Nephron (organoid): Measurements from ENCODE around the gene ENOPH1.
"Not testable (repeated sequence)": the region's sequence is repeated elsewhere in the genome, so short reads cannot be mapped to it uniquely, and the experiment has no call there.

ENCODE experiments used
- H3K27ac Mint-ChIP-seq, 3 experiments: 2 replicates each; pipeline ENCODE4 v1.8.0; 2020; ENCODE audit warnings: mixed read lengths in 3 of 3, mild to moderate bottlenecking in 2 of 3, moderate library complexity in 1 of 3
- H3K27me3 Mint-ChIP-seq: 2 replicates; pipeline ENCODE4 v1.8.0; 2021; ENCODE audit warnings: low read depth, mild to moderate bottlenecking, moderate library complexity, mixed read lengths
- H3K36me3 Mint-ChIP-seq: 2 replicates; pipeline ENCODE4 v1.8.0; 2020; ENCODE audit warnings: low read depth, mixed read lengths
- H3K4me1 Mint-ChIP-seq: 2 replicates; pipeline ENCODE4 v1.8.0; 2020; ENCODE audit warnings: mixed read lengths
- H3K4me3 Mint-ChIP-seq, 3 experiments: 2 replicates each; pipeline ENCODE4 v1.8.0; 2020; ENCODE audit warnings: mild to moderate bottlenecking in 3 of 3, mixed read lengths in 3 of 3, moderate library complexity in 2 of 3
- H3K9me3 Mint-ChIP-seq: 2 replicates; pipeline ENCODE4 v1.8.0; 2020; ENCODE audit warnings: mixed read lengths
- TF ChIP-seq, protein P1 (sequence below), 3 experiments: fragments of 200-600 bp; sonication (generic); IDR thresholded peaks; one replicate each; pipeline ENCODE4 v1.5.0; 2021; ENCODE audit warnings: antibody characterized with exemption in 3 of 3; ENCODE audit not compliant: unreplicated experiment in 3 of 3

ENOPH1 gene

DNA sequence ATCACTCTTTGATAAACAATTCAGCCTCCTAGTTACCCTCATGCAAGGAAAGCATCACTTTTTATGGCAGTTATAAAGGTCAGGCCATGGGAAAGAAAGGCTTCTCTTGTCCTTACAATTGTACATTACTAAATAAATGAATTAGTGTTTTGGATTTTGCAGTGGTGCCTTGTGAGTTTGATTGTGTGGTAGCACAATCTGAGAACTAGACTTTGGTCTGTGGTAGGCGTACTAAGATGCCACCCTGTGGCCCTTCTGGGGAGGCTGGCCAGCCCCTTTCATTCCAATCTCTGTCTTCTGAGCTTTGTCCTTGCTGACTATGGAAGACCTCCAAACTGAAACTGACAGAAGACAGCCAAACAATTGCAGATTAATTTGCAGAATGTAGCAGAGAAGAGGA is 42.0 kb upstream of the ENOPH1 start:
- TF ChIP-seq, protein P1, sequence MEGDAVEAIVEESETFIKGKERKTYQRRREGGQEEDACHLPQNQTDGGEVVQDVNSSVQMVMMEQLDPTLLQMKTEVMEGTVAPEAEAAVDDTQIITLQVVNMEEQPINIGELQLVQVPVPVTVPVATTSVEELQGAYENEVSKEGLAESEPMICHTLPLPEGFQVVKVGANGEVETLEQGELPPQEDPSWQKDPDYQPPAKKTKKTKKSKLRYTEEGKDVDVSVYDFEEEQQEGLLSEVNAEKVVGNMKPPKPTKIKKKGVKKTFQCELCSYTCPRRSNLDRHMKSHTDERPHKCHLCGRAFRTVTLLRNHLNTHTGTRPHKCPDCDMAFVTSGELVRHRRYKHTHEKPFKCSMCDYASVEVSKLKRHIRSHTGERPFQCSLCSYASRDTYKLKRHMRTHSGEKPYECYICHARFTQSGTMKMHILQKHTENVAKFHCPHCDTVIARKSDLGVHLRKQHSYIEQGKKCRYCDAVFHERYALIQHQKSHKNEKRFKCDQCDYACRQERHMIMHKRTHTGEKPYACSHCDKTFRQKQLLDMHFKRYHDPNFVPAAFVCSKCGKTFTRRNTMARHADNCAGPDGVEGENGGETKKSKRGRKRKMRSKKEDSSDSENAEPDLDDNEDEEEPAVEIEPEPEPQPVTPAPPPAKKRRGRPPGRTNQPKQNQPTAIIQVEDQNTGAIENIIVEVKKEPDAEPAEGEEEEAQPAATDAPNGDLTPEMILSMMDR (IDR thresholded peaks at IDR 0.05; ENCODE audit: unreplicated experiment in 3 of 3) = no peak
- Mint-ChIP-seq H3K36me3 (peaks cover 9% of the 10 kb centered on the region), H3K4me1 (peaks cover 11% of the 10 kb centered on the region), H3K4me3 (no peak overlapping the region), H3K27me3 (no peaks in the 10 kb centered on the region), H3K27ac (no peak overlapping the region), H3K9me3 (peaks cover 15% of the 10 kb centered on the region)

DNA sequence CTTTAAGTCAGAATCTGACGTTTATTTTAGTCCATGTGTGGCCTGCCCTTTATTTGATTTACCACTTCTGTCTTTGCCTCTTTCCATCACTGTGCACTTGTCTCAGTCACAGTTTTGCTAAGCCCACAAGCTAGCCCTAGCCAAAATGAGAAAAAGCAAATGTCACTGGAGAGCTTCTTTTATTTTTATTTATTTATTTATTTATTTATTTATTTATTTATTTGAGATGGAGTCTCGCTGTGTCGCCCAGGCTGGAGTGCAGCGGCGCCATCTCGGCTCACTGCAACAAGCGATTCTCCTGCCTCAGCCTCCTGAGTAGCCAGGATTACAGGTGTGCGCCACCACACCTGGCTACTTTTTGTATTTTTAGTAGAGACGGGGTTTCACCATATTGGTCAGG is 40.3 kb upstream of the ENOPH1 start:
- peaks cover 11% of the 10 kb centered on the region for H3K4me1 Mint-ChIP-seq
- H3K9me3 Mint-ChIP-seq, H3K27ac Mint-ChIP-seq, H3K27me3 Mint-ChIP-seq, H3K4me3 Mint-ChIP-seq, H3K36me3 Mint-ChIP-seq: not testable (repeated sequence)

DNA sequence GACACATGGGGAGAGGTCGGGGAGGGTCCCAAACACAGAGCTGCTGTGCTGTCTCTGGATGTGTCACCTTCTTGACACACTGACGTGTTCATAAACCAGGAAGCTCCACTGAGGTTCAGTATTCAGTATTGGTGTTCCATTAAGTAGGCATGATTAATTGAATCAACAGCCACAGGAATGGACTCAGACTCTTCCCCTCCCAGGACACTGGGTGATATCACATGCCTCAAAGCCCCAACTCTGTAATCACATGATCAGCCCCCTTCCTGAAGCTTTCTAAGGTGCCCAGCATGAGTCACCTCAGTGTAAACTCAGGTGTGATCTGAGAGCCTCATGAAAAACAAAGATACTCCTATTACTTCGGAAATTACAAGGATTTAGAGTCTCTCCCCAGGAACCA is 35.5 kb upstream of the ENOPH1 start:
- no peaks in the 10 kb centered on the region for H3K4me1 Mint-ChIP-seq
- no peaks in the 10 kb centered on the region for H3K27me3 Mint-ChIP-seq
- no peak overlapping the region for H3K27ac Mint-ChIP-seq
- H3K36me3 Mint-ChIP-seq = no peaks in the 10 kb centered on the region
- H3K9me3 Mint-ChIP-seq = no peaks in the 10 kb centered on the region
- H3K4me3 Mint-ChIP-seq = no peak overlapping the region
- TF ChIP-seq, protein P1 (IDR thresholded peaks at IDR 0.05; ENCODE audit: unreplicated experiment in 3 of 3) = no peak

DNA sequence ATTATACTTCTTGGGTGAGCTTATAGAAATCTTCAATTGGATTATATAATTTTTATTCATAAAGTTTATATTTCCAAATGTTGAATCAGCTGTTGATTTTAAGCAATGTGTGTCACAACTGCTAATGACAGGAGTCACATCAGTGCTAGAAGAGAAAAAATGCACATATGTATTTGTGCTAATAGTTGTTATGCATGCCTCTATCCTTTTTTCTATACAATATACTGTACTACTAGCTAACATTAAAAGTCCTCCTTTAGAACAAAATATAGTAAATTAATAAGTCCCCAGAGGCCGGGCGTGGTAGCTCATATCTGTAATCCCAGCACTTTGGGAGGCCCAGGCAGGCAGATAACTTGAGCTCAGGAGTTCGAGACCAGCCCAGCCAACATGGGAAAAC is 32.9 kb upstream of the ENOPH1 start:
- H3K27me3 Mint-ChIP-seq = no peaks in the 10 kb centered on the region
- no peak overlapping the region for H3K4me3 Mint-ChIP-seq
- no peak overlapping the region for H3K27ac Mint-ChIP-seq
- H3K9me3 Mint-ChIP-seq = no peaks in the 10 kb centered on the region
- no peaks in the 10 kb centered on the region for H3K36me3 Mint-ChIP-seq
- no peaks in the 10 kb centered on the region for H3K4me1 Mint-ChIP-seq
- TF ChIP-seq, protein P1 (IDR thresholded peaks at IDR 0.05; ENCODE audit: unreplicated experiment in 3 of 3) = no peak

DNA sequence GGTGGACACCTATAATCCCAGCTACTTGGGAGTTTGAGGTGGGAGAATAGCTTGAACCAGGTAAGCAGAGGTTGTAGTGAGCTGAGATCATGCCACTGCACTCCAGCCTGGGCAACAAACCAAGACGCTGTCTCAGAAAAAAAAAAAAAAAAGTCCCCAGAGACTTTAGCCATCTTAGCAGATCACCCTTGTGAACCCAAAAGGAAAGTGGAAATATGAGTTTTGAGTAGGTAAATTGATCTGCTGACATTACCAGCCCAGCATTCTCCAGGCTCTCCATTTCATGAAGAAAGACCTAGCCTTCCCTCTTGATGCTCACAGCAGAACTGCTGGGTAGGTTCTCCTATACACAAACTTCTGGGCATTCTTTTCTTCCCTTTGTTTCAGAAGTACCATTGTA is 32.1 kb upstream of the ENOPH1 start:
- Mint-ChIP-seq H3K4me1 (no peaks in the 10 kb centered on the region), H3K36me3 (no peaks in the 10 kb centered on the region), H3K4me3 (no peak overlapping the region), H3K9me3 (no peaks in the 10 kb centered on the region), H3K27me3 (no peaks in the 10 kb centered on the region), H3K27ac (no peak overlapping the region)
- TF ChIP-seq, protein P1 (IDR thresholded peaks at IDR 0.05; ENCODE audit: unreplicated experiment in 3 of 3) = no peak

DNA sequence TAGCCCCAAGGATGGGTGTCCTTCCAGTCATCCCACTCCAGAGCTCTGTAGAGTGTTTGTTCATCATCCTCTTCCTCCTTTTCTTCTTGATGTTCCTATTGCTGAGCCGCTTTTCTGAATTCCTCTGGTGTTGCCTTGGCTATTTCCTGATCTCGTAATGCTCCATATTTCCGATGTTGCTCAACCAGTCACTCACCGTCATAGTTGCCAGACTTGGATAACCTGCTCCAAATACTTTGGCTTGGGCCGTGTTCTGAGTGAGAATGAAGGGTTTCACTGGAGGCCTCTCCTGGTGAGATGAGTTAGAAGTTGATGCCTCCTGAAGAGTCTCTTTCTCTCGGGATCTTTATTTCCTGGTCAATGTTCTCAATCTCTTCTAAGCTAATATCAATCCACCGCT is 28.8 kb upstream of the ENOPH1 start:
- TF ChIP-seq, protein P1 (IDR thresholded peaks at IDR 0.05; ENCODE audit: unreplicated experiment in 3 of 3) = no peak
- Mint-ChIP-seq H3K9me3 (no peaks in the 10 kb centered on the region), H3K36me3 (no peaks in the 10 kb centered on the region), H3K27me3 (no peaks in the 10 kb centered on the region), H3K4me1 (no peaks in the 10 kb centered on the region), H3K27ac (no peak overlapping the region), H3K4me3 (no peak overlapping the region)
